Activated naive CD8-positive, alpha-beta T cell treated with anti-CD3 and anti-CD28 coated beads, Interleukin-2, amount 50 U/mL, for 16 hours (primary cell): ENCODE results near the gene FLVCR1.

Source experiments
- DNase-seq: peaks from one replicate; pipeline ENCODE4 v3.0.0-alpha.2; 2020; ENCODE audit warnings: low read depth, low spot score

FLVCR1 gene

GRCh38 chr1:212915245-212916091, 57.4 kb downstream of the FLVCR1 start:
- no peak for DNase-seq

- no peak for DNase-seq
Measured at GRCh38 chr1:212916481-212917133, 58.5 kb downstream of the FLVCR1 start.

- no peak for DNase-seq
Measured at GRCh38 chr1:212917134-212917485, 59.0 kb downstream of the FLVCR1 start.

GRCh38 chr1:212917858-212918257, 59.8 kb downstream of the FLVCR1 start:
- DNase-seq, result no peak

- DNase-seq, result no peak
Measured at GRCh38 chr1:212918824-212919223, 60.7 kb downstream of the FLVCR1 start.

GRCh38 chr1:212920246-212920645, 62.2 kb downstream of the FLVCR1 start:
- no peak for DNase-seq

GRCh38 chr1:212920896-212921295, 62.8 kb downstream of the FLVCR1 start:
- no peak for DNase-seq

GRCh38 chr1:212922016-212922415, 63.9 kb downstream of the FLVCR1 start:
- no peak for DNase-seq

- DNase-seq, result no peak
Measured at GRCh38 chr1:212926372-212926771, 68.3 kb downstream of the FLVCR1 start.

GRCh38 chr1:212928323-212929291, 70.5 kb downstream of the FLVCR1 start:
- DNase-seq, result no peak

GRCh38 chr1:212930986-212931678, 73.1 kb downstream of the FLVCR1 start:
- no peak for DNase-seq

GRCh38 chr1:212933815-212934471, 75.9 kb downstream of the FLVCR1 start:
- DNase-seq, result no peak

- DNase-seq, result no peak
Measured at GRCh38 chr1:212935387-212935981, 77.4 kb downstream of the FLVCR1 start.

- no peak for DNase-seq
Measured at GRCh38 chr1:212937034-212937433, 79.0 kb downstream of the FLVCR1 start.

GRCh38 chr1:212938846-212939245, 80.8 kb downstream of the FLVCR1 start:
- no peak for DNase-seq

GRCh38 chr1:212941452-212941851, 83.4 kb downstream of the FLVCR1 start:
- no peak for DNase-seq

GRCh38 chr1:212942679-212943392, 84.8 kb downstream of the FLVCR1 start:
- no peak for DNase-seq

GRCh38 chr1:212943393-212943710, 85.3 kb downstream of the FLVCR1 start:
- no peak for DNase-seq

GRCh38 chr1:212944229-212944901, 86.3 kb downstream of the FLVCR1 start:
- DNase-seq, result no peak
